ENCODE results near the gene AGAP3. TPM values are rescaled to one million over a fixed set of nuclear protein-coding genes. Genes with fewer than 3 reads are reported as not detected.

Gene AGAP3
- total and polyA plus RNA-seq, 2 of the 4 experiments (the other 2 are of a cell fraction): 35.3 to 93.9 TPM

- DNase-seq: no peak
- Histone ChIP-seq H3K4me2 (ENCODE audit: low read depth, low read length) (no peak overlapping the region), H2BK20ac (ENCODE audit: low read depth, low read length) (no peak overlapping the region), H3K79me1 (ENCODE audit: low read depth in 1 of 2, low read length in 2 of 2) (peaks cover 29 to 93% of the 10 kb centered on the region in 2 experiments), H2AK9ac (replicated peaks; ENCODE audit: low read depth, low read length, poor library complexity) (no peak overlapping the region), H2BK5ac (ENCODE audit: low read depth, low read length, poor library complexity, severe bottlenecking) (no peak overlapping the region), H3K27ac (ENCODE audit: insufficient read depth, low read length) (no peak overlapping the region), H2AK5ac (ENCODE audit: low read depth, low read length) (no peak overlapping the region), H3K18ac (ENCODE audit: low read depth, low read length) (no peak overlapping the region), H4K20me1 (ENCODE audit: insufficient read depth, low read length) (peaks cover 84% of the 10 kb centered on the region), H4K91ac (ENCODE audit: insufficient read depth, low read depth, low read length) (no peak overlapping the region), H3K4ac (ENCODE audit: low read depth, low read length) (no peak overlapping the region), H3K14ac (replicated peaks; ENCODE audit: low read depth, low read length) (no peak overlapping the region), H2BK120ac (ENCODE audit: low read depth, low read length) (no peak overlapping the region), H3K4me3 (ENCODE audit: insufficient read depth, low read depth, low read length) (no peak overlapping the region), H2AFZ (replicated peaks; ENCODE audit: low read length, poor library complexity) (no peak overlapping the region), H3K23ac (ENCODE audit: low read depth, low read length) (no peak overlapping the region), H2BK15ac (ENCODE audit: low read depth, low read length) (no peak overlapping the region), H3K4me1 (ENCODE audit: control insufficient read depth, insufficient read depth, low read length) (peaks cover 13% of the 10 kb centered on the region), H3K9me3 (ENCODE audit: control insufficient read depth, insufficient read depth, low read length) (no peaks in the 10 kb centered on the region), H4K5ac (ENCODE audit: low read depth, low read length) (no peak overlapping the region), H3K9ac (ENCODE audit: low read depth, low read length) (no peak overlapping the region), H4K8ac (ENCODE audit: low read depth in 2 of 2, low read length in 2 of 2) (no peak overlapping the region), H3K36me3 (ENCODE audit: control insufficient read depth, insufficient read depth, low read length) (peaks cover 5% of the 10 kb centered on the region), H3K9me1 (ENCODE audit: insufficient read depth, low read length) (peaks cover 21% of the 10 kb centered on the region), H3K56ac (ENCODE audit: extremely low read depth, insufficient read depth, low read length) (no peak overlapping the region), H3K27me3 (ENCODE audit: control insufficient read depth, insufficient read depth, low read length) (no peaks in the 10 kb centered on the region)
- in situ Hi-C loops (cut with MboI; ENCODE audit: low sequenced_read_pairs): loop anchor here (10.0 to 25.0 kb wide), 2 partner anchors 203 to 321 kb away; no protein-coding TSS in a partner anchor
- no TSS peak for BruUV-seq (replicated peaks)
- ATAC-seq (ENCODE audit: low read depth): no peak
- POLR2A ChIA-PET (ENCODE audit: unreplicated experiment): interaction anchor here (0.7 kb wide), 1 partner anchor 19 kb away, joined by 5 read pairs; no protein-coding TSS in a partner anchor
- WGBS, 2 experiments (ENCODE audit: extremely low coverage in 2 of 2, insufficient read length in 1 of 2): 100% methylated on average over 1 of the region's 10 CpGs; no CpG with 5 or more reads in 1 of the 2 experiments
- TF ChIP-seq MXI1 (IDR thresholded peaks at IDR 0.05; ENCODE audit: borderline replicate concordance, low read depth, low read length) (no peak), SMC3 (IDR thresholded peaks at IDR 0.05; ENCODE audit: low read depth, low read length) (no peak), MAFK (IDR thresholded peaks at IDR 0.05; ENCODE audit: low read depth, low read length) (no peak), NFE2L2 (IDR thresholded peaks at IDR 0.05; ENCODE audit: low read depth, low read length) (no peak), FOS (IDR thresholded peaks at IDR 0.05; ENCODE audit: low read depth, low read length) (no peak), CHD1 (IDR thresholded peaks at IDR 0.05; ENCODE audit: low read depth, low read length) (no peak), RAD21 (IDR thresholded peaks at IDR 0.05; ENCODE audit: low read length) (no peak), RCOR1 (IDR thresholded peaks at IDR 0.05; ENCODE audit: insufficient replicate concordance, low read length) (no peak), RFX5 (IDR thresholded peaks at IDR 0.05; ENCODE audit: low read depth, low read length) (no peak), USF2 (IDR thresholded peaks at IDR 0.05; ENCODE audit: low read depth, low read length) (no peak), POLR2A (IDR thresholded peaks at IDR 0.05; ENCODE audit: low read depth, low read length) (no peak), BHLHE40 (IDR thresholded peaks at IDR 0.05; ENCODE audit: low read depth, low read length) (no peak), CTCF (conservative IDR thresholded peaks at IDR 0.05; ENCODE audit: low read depth, low read length) (no peak), ELK1 (IDR thresholded peaks at IDR 0.05; ENCODE audit: borderline replicate concordance, low read depth, low read length) (no peak), CEBPB (IDR thresholded peaks at IDR 0.05; ENCODE audit: low read depth, low read length) (no peak), MAZ (IDR thresholded peaks at IDR 0.05; ENCODE audit: borderline replicate concordance, low read depth, low read length) (no peak)
- dilution Hi-C loops (cut with HindIII; ENCODE audit: low sequenced_read_pairs, unreplicated experiment): no loop called here
- CTCF ChIA-PET: interaction anchor here (1.7 kb wide), 1 partner anchor 17 kb away, joined by 5 read pairs; no protein-coding TSS in a partner anchor
- intact Hi-C loops (cut with micrococcal nuclease): no loop called here
These were observed 21.6 kb downstream of the AGAP3 start for GRCh38 chr7:151107882-151108281.
